Stimulated activated CD4-positive, alpha-beta T cell treated with anti-CD3 and anti-CD28 coated beads, TNF-alpha, amount 100 ng/mL, for 48 hours (primary cell): Measurements from ENCODE around the gene KCNQ1.

Source experiments
- DNase-seq, 3 donors: peaks; one replicate each; pipeline ENCODE4 v3.0.0-alpha.2; 2020; ENCODE audit warnings: low read depth in 3 of 3

Gene KCNQ1

DNA sequence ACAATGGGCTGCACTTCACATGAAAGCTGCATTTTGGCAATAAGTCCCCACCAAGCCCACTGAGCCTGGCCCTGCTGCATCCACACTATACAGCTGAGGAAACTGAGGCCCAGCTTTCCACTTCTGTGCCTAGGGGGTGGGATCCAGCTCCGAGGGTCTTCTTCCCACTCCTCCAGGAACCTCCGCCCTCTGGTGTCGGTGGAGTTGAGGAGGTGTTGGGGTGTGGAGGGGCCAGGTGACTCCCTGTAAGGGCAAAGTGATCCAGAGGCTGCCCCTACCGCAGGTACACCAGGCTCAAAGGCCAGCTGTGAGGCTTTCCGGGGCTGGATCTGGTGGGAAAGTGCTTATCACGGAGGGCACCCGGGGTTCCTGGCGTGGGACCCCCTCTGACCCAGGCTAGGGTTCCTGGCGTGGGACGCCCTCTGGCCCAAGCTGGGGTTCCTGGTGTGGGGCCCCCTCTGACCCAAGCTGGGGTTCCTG is 125.0 kb downstream of the KCNQ1 start:
- DNase-seq, result no peak

- DNase-seq, result no peak
Measured at GRCh38 chr11:2570211-2570811, 125.5 kb downstream of the KCNQ1 start.

DNA sequence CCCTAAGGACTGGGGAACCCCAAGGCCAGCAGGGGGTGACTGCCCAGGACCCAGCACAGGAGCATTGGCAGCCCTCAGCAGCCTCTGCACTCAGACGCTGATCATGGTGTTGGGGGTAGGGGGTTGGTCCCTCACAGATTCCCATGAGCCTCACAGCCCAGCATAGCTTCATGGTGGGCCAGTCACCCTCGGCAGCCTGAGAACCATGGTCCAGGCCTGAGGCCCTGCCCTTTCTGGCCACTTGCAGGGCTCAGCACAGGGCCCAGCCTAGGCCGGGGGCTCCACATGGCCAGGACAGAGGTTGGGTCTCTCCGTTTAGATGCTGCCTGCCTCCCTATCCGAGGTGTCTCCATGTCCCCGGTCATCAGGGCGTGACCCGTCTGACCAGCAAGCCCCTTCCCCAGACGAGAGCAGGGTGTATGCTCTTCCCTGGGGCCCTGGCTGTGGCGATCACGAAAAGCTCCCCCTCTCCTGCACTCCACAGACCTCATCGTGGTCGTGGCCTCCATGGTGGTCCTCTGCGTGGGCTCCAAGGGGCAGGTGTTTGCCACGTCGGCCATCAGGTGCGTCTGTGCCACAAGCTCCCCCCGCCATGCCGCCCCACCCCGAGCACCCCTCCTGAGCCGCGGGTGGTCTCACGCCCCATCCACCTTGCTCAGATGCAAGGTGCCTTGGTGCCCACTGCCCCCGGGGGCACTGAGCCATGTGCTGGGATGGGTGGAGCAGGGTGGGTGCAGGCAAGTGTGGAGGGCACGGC is 126.2 kb downstream of the KCNQ1 start:
- no peak for DNase-seq

DNA sequence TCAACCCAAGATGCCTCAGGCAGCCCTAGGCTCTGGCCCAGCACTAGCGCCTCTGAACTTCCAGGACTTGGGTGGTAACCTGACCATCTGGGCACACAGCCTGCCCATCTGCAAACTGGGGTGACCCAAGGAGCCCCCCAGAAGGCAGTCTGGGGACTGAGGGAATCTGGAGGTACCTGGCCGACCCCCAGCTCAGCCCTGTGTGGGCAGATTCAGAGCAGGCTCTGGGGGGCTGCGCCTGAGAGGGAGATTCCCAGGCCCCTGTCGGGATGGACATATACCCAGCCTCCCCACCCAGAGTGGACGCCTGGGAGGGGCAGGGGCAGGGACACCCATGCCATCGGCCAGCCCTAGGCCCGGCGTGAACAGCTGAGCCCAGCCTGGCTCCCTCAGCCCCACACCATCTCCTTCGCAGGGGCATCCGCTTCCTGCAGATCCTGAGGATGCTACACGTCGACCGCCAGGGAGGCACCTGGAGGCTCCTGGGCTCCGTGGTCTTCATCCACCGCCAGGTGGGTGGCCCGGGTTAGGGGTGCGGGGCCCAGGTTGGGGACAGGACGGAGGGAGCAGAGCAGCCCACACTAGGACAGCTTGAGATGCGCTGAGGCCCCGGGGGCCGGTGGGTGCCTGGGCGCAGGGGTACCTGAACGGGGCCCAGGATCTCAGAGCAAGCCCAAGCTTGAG is 126.9 kb downstream of the KCNQ1 start:
- no peak for DNase-seq

- DNase-seq, result no peak
Measured at GRCh38 chr11:2572491-2573239, 127.9 kb downstream of the KCNQ1 start.

- no peak for DNase-seq
Measured at GRCh38 chr11:2573240-2574042, 128.6 kb downstream of the KCNQ1 start.

- no peak for DNase-seq
Measured at GRCh38 chr11:2574043-2574552, 129.3 kb downstream of the KCNQ1 start.

- DNase-seq, result no peak
Measured at GRCh38 chr11:2574553-2575535, 130.0 kb downstream of the KCNQ1 start.

- no peak for DNase-seq
Measured at GRCh38 chr11:2575591-2576051, 130.8 kb downstream of the KCNQ1 start.

- no peak for DNase-seq
Measured at GRCh38 chr11:2576111-2576510, 131.3 kb downstream of the KCNQ1 start.

DNA sequence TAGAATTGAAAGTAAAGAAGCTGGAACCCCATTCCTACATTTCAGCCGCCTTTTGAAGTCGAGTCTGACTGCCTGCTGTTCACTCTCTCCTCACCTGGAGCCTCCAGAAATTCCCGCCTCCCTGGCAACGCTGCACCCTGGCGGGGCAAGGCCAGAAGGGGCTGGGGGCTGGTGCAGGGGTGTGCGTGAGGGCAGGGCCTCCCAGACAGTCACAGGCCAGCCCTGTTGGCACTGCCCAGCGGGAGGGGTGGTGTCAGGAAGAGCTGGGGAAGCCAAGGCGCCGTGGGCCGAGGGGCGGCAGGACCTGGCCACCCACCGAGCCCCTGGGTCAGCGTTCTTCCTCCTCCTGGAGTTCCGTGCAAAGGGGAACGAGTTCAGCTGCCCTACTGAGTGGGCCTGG is 131.7 kb downstream of the KCNQ1 start:
- DNase-seq, result no peak

- no peak for DNase-seq
Measured at GRCh38 chr11:2577031-2577990, 132.5 kb downstream of the KCNQ1 start.

- no peak for DNase-seq
Measured at GRCh38 chr11:2577991-2578928, 133.5 kb downstream of the KCNQ1 start.

- no peak for DNase-seq
Measured at GRCh38 chr11:2578929-2579270, 134.1 kb downstream of the KCNQ1 start.

- no peak for DNase-seq
Measured at GRCh38 chr11:2579315-2580060, 134.7 kb downstream of the KCNQ1 start.

GRCh38 chr11:2580061-2580421 is 135.2 kb downstream of the KCNQ1 start:
- no peak for DNase-seq

- DNase-seq, result no peak
Measured at GRCh38 chr11:2580571-2581001, 135.8 kb downstream of the KCNQ1 start.
